GM18858 (cell line): Measurements from ENCODE around the gene TAOK3.
A peak's percentile ranks its signal among the peaks of the same experiment; 100 is the strongest.
"Not testable (repeated sequence)": the region's sequence is repeated elsewhere in the genome, so short reads cannot be mapped to it uniquely, and the experiment has no call there.

Source experiments
- ATAC-seq: cut with Tn5 transposase; IDR thresholded peaks from one replicate; pipeline ENCODE4 v1.9.1; 2021; ENCODE audit not compliant: unreplicated experiment

TAOK3 gene

DNA sequence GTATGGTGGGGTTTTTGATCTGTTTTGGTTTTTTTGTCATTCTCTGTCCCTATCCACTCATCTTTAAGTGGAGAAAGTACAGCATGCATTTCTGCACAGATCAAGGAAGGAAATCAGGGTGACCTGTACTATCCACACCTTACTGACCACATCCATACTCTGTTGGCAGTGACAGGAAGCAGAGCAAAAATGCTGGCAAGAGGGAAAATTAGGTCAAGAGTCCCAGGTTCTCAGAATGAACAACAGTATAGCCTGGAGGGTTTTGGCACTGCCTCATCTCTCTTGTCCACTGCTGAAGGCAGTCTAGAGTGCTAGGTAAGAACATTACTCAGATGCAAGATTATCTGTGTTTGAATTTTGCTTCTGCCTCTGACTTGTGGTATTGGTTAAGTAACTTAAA, 70.7 kb downstream of the TAOK3 start:
- no peak for ATAC-seq

DNA sequence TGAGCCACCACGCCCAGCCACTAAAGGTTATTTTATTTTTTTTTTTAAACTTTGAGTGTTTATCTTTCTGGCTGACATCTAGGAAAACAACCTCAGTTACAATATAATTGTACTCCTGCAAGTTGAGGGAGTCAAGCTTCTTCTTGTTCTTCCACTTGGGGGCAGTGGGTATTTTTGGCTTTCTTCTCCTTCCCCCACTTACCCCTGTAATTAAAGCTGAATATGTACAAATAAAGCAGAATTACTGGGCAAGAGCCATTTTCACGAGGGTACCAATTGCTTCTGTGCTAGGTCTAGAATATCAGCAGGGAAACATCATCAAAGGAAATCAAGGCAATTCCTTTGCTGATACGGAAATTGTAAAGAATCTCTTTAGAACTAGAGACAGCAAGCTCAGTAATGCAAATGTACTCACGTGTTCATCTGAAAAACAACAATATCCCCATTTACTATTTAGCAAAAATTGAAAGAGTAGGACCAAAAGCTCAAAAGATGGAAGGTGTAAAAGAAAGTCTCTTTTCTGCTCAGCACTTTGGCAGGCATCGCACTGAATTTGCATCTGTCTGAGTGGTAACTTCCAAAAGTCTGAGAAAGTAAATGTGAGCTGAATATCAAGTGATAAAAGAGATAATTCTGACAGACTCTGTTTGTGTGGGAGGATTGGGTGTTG, 72.8 kb downstream of the TAOK3 start:
- no peak for ATAC-seq

- ATAC-seq = no peak
These were observed 75.4 kb downstream of the TAOK3 start for GRCh38 chr12:118297284-118297683.

GRCh38 chr12:118292836-118293235, 79.9 kb downstream of the TAOK3 start:
- ATAC-seq = no peak

DNA sequence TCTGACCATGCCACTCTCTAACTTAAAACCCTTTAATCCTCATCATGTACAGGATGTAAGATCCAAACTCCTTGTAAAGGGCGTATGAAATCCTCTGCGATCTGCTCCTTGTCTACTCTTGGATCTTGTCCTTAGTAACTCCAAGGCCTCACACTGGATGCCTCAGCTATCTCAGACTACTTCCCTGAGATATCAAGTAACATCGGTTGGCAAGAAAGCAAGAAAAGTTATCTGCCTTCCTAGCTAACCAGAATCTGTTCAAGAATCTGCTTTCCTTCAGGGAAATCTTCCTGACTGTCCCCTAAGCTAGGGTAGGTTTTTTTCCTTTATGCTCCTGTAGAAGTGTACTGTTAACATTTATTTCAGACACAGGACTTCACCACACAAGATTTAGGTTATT, 82.6 kb downstream of the TAOK3 start:
- no peak for ATAC-seq

DNA sequence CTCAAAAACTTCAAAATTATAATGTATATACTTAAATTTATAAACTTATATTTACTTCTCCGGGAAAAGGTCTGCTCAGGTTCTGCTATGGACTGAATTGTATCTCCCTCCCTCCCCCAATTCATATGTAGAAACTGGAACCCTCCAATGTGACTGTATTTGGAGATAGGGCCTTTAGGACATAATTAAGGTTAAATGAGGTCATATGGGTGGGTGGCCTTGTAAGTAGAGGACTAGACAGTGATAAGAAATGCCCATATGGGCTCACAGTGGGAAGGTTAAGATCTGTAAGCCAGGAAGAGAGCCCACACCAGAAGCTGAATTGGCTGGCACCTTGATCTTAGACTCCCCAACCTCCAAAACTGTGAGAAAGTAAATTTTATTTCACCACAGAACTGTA, 84.5 kb downstream of the TAOK3 start:
- ATAC-seq = no peak

- no peak for ATAC-seq
These were observed 85.0 kb downstream of the TAOK3 start for GRCh38 chr12:118287728-118288127.

GRCh38 chr12:118282767-118283166, 89.9 kb downstream of the TAOK3 start:
- ATAC-seq = no peak

DNA sequence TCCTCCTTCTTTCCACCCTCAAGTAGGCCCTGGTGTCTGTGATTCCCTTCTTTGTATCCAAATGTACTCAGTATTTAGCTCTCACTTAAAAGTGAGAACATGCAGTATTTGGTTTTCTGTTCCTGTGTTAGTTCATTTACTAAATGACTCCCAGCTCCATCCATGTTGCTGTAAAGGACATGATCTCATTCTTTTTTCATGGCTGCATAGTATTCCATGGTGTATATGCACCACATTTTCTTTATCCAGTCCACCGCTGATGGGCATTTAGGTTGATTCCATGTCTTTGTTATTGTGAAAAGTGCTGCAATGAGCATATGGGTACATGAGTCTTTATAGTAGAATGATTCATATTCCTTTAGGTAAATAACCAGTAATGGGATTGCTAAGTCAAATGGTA, 94.4 kb downstream of the TAOK3 start:
- not testable (repeated sequence) for ATAC-seq

DNA sequence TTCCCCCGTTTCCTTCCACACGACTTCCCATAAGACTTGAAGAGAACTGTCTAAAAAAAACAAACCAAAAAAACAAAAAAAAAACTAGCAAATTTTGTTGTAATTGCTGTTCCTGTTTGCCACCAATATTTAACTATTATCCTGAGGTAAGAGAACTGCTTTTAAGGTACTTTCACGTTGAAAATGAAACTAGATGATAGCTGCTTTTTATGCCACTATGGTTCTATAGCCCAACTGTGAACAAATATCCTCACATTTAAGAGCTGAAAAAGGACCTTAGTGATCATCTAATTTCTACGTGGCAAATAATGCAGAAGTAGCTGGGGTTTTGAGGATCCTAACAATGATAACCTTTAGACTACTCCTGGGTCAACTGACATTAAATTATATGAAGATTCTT, 98.6 kb downstream of the TAOK3 start:
- no peak for ATAC-seq

- ATAC-seq = no peak
These were observed 100.8 kb downstream of the TAOK3 start for GRCh38 chr12:118271770-118272417.

DNA sequence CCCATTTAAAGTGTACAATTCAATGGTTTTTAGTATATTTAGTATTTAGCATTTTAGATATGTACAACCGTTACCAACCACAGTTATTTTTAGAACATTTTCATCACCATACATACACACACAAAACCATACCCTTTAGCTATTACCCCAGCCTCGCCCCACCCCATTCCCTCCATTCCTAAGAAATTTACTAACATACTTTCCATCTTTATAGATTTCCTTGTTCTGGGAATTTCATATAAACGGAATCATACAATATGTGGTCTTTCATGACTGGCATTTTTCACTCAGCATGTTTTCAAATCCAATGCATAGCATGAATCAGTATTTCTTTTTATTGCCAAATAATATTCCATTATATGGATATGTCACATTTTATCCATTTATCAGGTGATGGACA, 101.5 kb downstream of the TAOK3 start:
- no peak for ATAC-seq

DNA sequence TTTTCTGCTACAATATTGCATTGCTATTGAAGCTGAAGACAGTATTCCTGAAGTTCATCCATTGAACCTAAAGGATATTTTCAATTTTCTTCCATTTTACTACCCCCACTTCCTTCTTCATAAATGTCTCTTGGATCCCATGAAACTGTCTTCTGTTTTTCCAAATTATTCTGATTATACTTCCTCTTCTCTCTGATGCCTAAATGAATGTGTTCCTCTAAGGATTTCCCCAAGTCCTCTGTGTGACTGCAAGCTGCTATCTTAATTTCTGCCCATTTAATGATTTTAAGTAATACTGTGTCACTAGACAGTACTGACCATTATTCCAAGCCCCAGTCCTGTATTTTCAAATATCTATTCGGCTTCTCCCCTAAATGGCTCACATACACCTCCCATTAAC, 102.9 kb downstream of the TAOK3 start:
- no peak for ATAC-seq

DNA sequence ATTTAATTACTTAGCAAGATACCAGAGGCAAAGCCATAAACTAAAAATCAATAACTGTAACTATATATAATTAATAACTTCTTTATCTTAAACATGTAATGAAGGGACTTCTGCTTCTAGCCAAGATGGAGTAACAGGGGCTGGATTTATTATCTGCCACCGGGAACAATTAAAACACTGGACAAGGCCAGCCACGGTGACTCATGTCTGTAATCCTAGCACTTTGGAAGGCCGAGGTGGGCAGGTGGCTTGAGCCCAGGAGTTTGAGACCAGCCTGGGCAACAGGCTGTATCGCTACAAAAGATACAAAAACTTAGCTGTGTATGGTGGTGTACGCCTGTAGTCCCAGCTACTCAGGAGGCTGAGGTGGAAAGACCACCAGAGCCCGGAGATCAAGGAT, 113.6 kb downstream of the TAOK3 start:
- no peak for ATAC-seq

DNA sequence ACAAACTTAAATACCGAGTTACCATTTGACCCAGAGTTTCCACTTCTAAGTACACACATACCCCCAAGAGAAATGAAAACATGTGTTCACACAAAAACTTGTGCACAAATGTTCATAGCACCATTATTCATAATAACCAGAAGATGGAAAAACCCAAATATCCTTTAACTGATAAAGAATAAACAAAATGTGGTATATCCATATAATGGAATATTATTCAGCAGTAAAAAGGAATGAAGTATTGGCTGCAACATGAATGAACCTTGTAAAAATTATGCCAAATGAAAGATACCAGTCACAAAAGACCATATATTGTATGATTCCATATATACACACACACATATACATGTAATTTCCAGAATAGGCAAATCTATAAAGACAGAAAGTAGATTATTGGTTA, 116.4 kb downstream of the TAOK3 start:
- ATAC-seq = no peak

DNA sequence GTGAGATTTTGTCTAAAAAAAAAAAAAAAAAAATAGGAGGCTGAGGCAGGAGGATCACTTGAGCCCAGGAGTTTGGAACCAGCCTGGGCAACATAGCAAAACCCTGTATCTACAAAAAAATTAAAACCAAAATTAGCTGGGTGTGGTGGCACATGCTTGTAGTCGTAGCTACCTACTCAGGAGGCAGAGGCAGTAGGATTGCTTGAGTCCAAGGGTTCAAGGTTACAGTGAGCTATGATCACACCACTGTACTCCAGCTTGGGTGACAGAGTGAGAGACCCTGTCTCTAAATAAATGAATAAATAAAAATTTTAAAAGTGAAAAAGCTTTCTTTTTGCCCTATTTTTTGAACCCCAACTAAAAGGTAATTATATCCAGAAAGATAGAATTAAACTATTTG, 123.2 kb downstream of the TAOK3 start:
- ATAC-seq = no peak

GRCh38 chr12:118245886-118246285, 126.8 kb downstream of the TAOK3 start:
- not testable (repeated sequence) for ATAC-seq

- no peak for ATAC-seq
These were observed 133.8 kb downstream of the TAOK3 start for GRCh38 chr12:118238888-118239287.

DNA sequence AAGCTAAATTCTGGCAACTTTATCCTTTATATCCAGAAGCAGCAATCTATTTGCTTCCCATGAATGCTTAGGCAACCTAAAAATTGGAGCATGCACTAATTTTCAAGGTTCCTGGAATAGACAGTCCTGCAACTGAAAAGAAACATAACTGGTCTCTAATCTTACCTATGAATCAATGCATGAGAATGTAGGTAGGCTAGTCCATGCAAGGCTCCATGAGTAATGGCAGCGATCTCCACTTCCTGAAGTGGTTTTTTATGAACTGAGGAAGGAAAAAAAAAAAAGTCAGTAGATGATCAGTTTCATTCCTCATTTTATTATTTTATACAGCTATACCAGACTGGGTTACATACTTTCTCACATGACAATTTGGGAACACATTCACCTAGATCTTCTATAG, 134.8 kb downstream of the TAOK3 start:
- no peak for ATAC-seq

DNA sequence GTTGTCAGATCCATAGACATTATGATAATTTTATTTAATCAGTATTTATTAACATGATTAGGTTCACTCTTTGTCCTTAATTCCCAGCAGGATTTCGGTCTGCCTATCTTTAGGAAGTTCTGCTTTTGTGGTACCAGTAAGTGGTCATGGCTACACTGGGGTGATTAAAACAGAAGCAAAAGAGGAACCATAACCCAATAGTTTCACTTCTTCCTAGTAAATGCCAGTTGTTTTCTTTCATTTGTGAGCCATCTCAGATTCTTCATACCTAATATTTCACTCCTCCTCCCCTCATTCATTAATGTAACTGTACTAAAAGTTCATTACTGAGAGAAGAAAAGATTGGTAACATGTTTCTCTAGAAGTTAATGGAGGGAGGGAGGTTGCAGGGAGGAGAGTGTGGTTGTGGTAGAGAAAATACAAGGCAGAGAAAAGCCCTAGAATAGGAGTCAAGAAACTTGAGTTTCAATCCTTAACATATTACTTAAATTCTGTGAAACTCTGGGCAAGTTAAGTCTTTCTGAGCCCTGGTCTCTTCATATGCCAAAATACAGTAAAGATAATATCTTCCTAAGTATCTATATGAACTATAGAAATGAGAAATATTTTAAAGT, 135.5 kb downstream of the TAOK3 start:
- peak; percentile 85 for ATAC-seq

DNA sequence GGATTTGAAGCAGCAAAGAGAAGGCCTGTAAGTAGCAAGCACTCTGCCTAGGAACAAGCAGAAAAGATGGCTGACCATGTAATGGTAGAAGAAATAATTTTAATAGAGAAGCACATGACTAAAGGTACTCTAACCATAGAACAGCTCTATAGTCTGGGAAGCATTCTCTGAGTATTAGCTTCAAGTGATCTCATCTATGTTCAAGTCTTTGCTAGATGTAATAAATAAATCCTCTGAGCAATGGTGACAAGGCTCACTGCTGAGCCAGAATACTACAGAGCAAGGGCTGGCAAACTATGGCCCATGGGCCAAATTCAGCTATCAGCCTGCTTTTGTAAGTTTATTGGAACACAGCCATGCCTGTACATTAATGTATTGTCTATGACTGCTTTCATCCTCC, 152.0 kb downstream of the TAOK3 start:
- no peak for ATAC-seq

- ATAC-seq = no peak
These were observed 152.9 kb downstream of the TAOK3 start for GRCh38 chr12:118219772-118220171.

GRCh38 chr12:118219106-118219505, 153.6 kb downstream of the TAOK3 start:
- no peak for ATAC-seq
